ENCODE measurements around the gene PLAC8L1.

The PLAC8L1 gene

DNA sequence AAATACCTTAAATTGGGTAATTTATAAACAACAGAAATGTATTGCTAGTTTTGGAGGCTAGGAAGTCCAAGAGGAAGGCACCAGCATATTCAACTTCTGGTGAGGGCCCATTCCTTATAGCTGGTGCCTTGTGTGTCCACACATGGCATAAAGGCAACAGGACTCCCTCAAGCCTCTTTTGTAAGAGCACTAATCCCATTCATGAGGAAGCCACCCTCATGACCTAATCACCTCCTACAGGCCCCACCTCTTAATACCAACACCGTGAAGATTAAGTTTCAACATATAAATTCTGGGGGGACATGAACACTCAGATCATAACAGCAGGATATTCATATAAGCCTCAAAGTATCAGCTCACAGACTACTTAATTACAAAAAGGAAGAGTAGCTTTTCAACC lies 4.0 kb upstream of the PLAC8L1 start:
- TF ChIP-seq, protein P1, sequence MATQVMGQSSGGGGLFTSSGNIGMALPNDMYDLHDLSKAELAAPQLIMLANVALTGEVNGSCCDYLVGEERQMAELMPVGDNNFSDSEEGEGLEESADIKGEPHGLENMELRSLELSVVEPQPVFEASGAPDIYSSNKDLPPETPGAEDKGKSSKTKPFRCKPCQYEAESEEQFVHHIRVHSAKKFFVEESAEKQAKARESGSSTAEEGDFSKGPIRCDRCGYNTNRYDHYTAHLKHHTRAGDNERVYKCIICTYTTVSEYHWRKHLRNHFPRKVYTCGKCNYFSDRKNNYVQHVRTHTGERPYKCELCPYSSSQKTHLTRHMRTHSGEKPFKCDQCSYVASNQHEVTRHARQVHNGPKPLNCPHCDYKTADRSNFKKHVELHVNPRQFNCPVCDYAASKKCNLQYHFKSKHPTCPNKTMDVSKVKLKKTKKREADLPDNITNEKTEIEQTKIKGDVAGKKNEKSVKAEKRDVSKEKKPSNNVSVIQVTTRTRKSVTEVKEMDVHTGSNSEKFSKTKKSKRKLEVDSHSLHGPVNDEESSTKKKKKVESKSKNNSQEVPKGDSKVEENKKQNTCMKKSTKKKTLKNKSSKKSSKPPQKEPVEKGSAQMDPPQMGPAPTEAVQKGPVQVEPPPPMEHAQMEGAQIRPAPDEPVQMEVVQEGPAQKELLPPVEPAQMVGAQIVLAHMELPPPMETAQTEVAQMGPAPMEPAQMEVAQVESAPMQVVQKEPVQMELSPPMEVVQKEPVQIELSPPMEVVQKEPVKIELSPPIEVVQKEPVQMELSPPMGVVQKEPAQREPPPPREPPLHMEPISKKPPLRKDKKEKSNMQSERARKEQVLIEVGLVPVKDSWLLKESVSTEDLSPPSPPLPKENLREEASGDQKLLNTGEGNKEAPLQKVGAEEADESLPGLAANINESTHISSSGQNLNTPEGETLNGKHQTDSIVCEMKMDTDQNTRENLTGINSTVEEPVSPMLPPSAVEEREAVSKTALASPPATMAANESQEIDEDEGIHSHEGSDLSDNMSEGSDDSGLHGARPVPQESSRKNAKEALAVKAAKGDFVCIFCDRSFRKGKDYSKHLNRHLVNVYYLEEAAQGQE (IDR thresholded peaks at IDR 0.05; ENCODE audit: insufficient read depth in 1 of 2, low read depth in 2 of 2, low read length in 2 of 2) = no peak
- TF ChIP-seq FOXP2 (optimal IDR thresholded peaks at IDR 0.05; ENCODE audit: borderline replicate concordance, extremely low read depth, extremely low read length, insufficient read depth) (no peak), SIN3A (IDR thresholded peaks at IDR 0.05; ENCODE audit: borderline replicate concordance, insufficient read depth, low read length) (no peak), POLR2AphosphoS5 (IDR thresholded peaks at IDR 0.05; ENCODE audit: low read depth, low read length) (no peak), TAF1 (IDR thresholded peaks at IDR 0.05; ENCODE audit: borderline replicate concordance, insufficient read depth, low read length) (no peak)

DNA sequence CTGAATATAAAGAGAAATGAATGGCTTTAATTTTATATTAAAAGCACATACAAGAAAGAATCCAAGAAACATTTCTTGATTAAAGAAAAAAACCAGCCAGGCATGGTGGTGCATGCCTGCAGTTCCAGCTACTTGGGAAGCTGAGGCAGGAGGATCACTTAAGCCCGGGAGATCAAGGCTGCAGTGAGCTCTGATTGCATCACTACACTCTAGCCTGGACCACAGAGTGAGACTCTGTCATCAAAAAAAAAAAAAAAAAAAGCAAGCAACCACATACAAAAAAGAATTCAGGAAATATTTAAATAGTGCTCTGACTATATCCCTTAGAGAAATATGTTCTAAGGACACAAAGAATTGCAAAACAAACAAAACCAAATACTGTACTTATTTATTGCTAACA lies 2.5 kb upstream of the PLAC8L1 start:
- TF ChIP-seq, protein P1 (IDR thresholded peaks at IDR 0.05; ENCODE audit: insufficient read depth in 1 of 2, low read depth in 2 of 2, low read length in 2 of 2) = no peak
- no peak for TF ChIP-seq FOXP2 (optimal IDR thresholded peaks at IDR 0.05; ENCODE audit: borderline replicate concordance, extremely low read depth, extremely low read length, insufficient read depth)
- no peak for TF ChIP-seq TAF1 (IDR thresholded peaks at IDR 0.05; ENCODE audit: borderline replicate concordance, insufficient read depth, low read length)
- no peak for TF ChIP-seq POLR2AphosphoS5 (IDR thresholded peaks at IDR 0.05; ENCODE audit: low read depth, low read length)
- no peak for TF ChIP-seq SIN3A (IDR thresholded peaks at IDR 0.05; ENCODE audit: borderline replicate concordance, insufficient read depth, low read length)

DNA sequence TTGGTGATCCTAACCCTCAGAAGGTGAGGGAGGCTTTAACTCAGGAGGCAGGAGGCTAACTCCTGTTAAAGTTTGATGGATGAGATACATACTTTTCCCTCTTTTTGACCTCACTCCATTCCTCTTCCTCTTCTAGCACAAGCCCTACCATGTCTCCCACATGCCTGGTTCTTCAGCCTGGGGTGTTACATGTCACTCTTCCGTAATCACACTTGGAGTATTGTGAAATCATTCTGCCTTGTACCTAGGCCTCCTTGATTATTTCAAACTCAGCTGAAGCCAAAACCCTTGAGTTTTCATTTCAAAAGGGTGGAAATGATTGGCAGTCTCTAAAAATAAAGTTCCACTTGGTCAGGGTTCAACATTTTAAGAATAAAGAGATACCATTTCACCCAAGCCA lies 1.8 kb downstream of the PLAC8L1 start:
- TF ChIP-seq POLR2AphosphoS5 (IDR thresholded peaks at IDR 0.05; ENCODE audit: low read depth, low read length) = no peak
- TF ChIP-seq, protein P1 (IDR thresholded peaks at IDR 0.05; ENCODE audit: insufficient read depth in 1 of 2, low read depth in 2 of 2, low read length in 2 of 2) = no peak

DNA sequence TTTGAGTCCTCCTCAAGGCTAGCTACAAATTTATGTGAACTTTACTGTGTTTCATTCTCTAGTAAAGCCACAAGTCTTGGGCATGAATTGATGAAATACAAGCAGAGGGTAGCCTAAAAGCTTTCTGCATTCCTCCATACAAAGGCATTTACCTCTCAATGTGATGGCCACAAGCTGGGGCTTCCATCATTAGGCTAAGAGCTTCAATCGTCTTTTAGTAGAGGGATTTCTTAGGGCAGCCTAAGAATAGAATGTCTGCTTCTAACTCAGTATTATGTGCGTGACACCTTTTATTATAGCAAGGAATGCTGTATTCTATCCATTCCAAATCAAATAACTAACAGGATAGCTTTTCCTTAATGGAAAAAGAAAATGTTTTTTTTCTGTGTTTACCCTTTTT lies 3.7 kb downstream of the PLAC8L1 start:
- no peak for TF ChIP-seq SIN3A (IDR thresholded peaks at IDR 0.05; ENCODE audit: borderline replicate concordance, insufficient read depth, low read length)
- no peak for TF ChIP-seq FOXP2 (optimal IDR thresholded peaks at IDR 0.05; ENCODE audit: borderline replicate concordance, extremely low read depth, extremely low read length, insufficient read depth)
- TF ChIP-seq POLR2AphosphoS5 (IDR thresholded peaks at IDR 0.05; ENCODE audit: low read depth, low read length) = no peak
- TF ChIP-seq, protein P1 (IDR thresholded peaks at IDR 0.05; ENCODE audit: insufficient read depth in 1 of 2, low read depth in 2 of 2, low read length in 2 of 2) = no peak
- TF ChIP-seq TAF1 (IDR thresholded peaks at IDR 0.05; ENCODE audit: borderline replicate concordance, insufficient read depth, low read length) = no peak

DNA sequence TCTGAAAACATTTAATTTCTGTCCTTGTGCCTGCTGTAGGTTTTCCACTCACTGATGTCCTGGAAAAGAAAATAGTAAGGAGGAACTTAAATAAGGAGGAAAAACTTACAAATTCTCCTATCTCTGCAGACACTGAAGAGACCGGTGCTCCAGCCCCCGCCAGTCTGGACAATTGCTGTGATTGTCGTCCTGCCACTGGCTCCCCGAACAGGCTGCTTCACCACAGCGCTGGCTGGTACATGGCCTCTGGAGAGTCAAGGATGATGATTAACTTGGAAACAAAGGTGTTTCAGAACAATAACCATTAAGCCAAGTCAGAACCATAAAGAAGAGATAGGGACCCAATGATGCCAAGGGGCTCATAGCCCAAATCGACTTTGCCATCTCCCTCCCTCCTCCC lies 7.3 kb downstream of the PLAC8L1 start:
- TF ChIP-seq SIN3A (IDR thresholded peaks at IDR 0.05; ENCODE audit: borderline replicate concordance, insufficient read depth, low read length) (no peak), POLR2AphosphoS5 (IDR thresholded peaks at IDR 0.05; ENCODE audit: low read depth, low read length) (no peak), FOXP2 (optimal IDR thresholded peaks at IDR 0.05; ENCODE audit: borderline replicate concordance, extremely low read depth, extremely low read length, insufficient read depth) (no peak), TAF1 (IDR thresholded peaks at IDR 0.05; ENCODE audit: borderline replicate concordance, insufficient read depth, low read length) (no peak)
- TF ChIP-seq, protein P1 (IDR thresholded peaks at IDR 0.05; ENCODE audit: insufficient read depth in 1 of 2, low read depth in 2 of 2, low read length in 2 of 2) = no peak

All from PFSK-1 (cell line).